HG03066 (cell line): Measurements from ENCODE around the gene MCHR1.

Experiments
- ATAC-seq: cut with Tn5 transposase; IDR thresholded peaks from one replicate; pipeline ENCODE4 v1.9.1; 2021; ENCODE audit warnings: low read depth; ENCODE audit not compliant: unreplicated experiment

MCHR1 gene

GRCh38 chr22:40721266-40721665 lies 42.0 kb downstream of the MCHR1 start:
- no peak for ATAC-seq

- no peak for ATAC-seq
Observed at GRCh38 chr22:40723396-40723933, 44.2 kb downstream of the MCHR1 start.

GRCh38 chr22:40726514-40726913 lies 47.2 kb downstream of the MCHR1 start:
- no peak for ATAC-seq

GRCh38 chr22:40727070-40727963 lies 48.0 kb downstream of the MCHR1 start:
- no peak for ATAC-seq

GRCh38 chr22:40727964-40728615 lies 48.8 kb downstream of the MCHR1 start:
- no peak for ATAC-seq

- no peak for ATAC-seq
Observed at GRCh38 chr22:40728731-40729189, 49.5 kb downstream of the MCHR1 start.

GRCh38 chr22:40729284-40729683 lies 50.0 kb downstream of the MCHR1 start:
- ATAC-seq: no peak
